Duodenal mucosa (tissue), 2 donors: Measurements from ENCODE around the gene NOP53.
"Not testable (repeated sequence)": the region's sequence is repeated elsewhere in the genome, so short reads cannot be mapped to it uniquely, and the experiment has no call there.

Experiments used
- H3K27ac ChIP-seq: one replicate; pipeline ENCODE4 v1.7.0; 2013; ENCODE audit warnings: low read depth, low read length
- H3K27me3 ChIP-seq, 2 donors: one replicate each; pipeline ENCODE4 v1.7.0; 2013; ENCODE audit warnings: low read length in 2 of 2, control low read depth in 1 of 2; ENCODE audit not compliant: insufficient read depth in 2 of 2, control insufficient read depth in 1 of 2
- H3K36me3 ChIP-seq, 2 donors: one replicate each; pipeline ENCODE4 v1.7.0; 2013; ENCODE audit warnings: low read length in 2 of 2, control low read depth in 1 of 2; ENCODE audit not compliant: insufficient read depth in 2 of 2, control insufficient read depth in 1 of 2
- H3K4me1 ChIP-seq, 2 donors: one replicate each; pipeline ENCODE4 v1.7.0; 2013; ENCODE audit warnings: low read length in 2 of 2, control low read depth in 1 of 2; ENCODE audit not compliant: insufficient read depth in 2 of 2, control insufficient read depth in 1 of 2
- H3K4me3 ChIP-seq, 2 donors: one replicate each; pipeline ENCODE4 v1.7.0; 2013; ENCODE audit warnings: low read length in 2 of 2, low read depth in 1 of 2
- H3K9ac ChIP-seq, 2 donors: one replicate each; pipeline ENCODE4 v1.7.0; 2013; ENCODE audit warnings: low read length in 2 of 2, low read depth in 1 of 2
- H3K9me3 ChIP-seq, 2 donors: one replicate each; pipeline ENCODE4 v1.7.0; 2013; ENCODE audit warnings: low read length in 2 of 2, control low read depth in 1 of 2; ENCODE audit not compliant: control insufficient read depth in 1 of 2

NOP53 gene

GRCh38 chr19:47719047-47719859 lies 26.1 kb upstream of the NOP53 start:
- H3K36me3 ChIP-seq = no peaks in the 10 kb centered on the region
- no peak overlapping the region for H3K9ac ChIP-seq
- no peaks in the 10 kb centered on the region for H3K9me3 ChIP-seq
- H3K27me3 ChIP-seq = peaks cover 0 to 4% of the 10 kb centered on the region in 2 donors
- no peak overlapping the region for H3K4me3 ChIP-seq
- H3K27ac ChIP-seq = peak overlapping the region; percentile 66
- peaks cover 0 to 16% of the 10 kb centered on the region in 2 donors for H3K4me1 ChIP-seq

GRCh38 chr19:47720669-47721422 lies 24.5 kb upstream of the NOP53 start:
- peaks cover 0 to 16% of the 10 kb centered on the region in 2 donors for H3K4me1 ChIP-seq
- H3K4me3 ChIP-seq = no peak overlapping the region
- H3K9me3 ChIP-seq = no peaks in the 10 kb centered on the region
- no peaks in the 10 kb centered on the region for H3K36me3 ChIP-seq
- H3K27me3 ChIP-seq = peaks cover 0 to 4% of the 10 kb centered on the region in 2 donors
- no peak overlapping the region for H3K9ac ChIP-seq
- no peak overlapping the region for H3K27ac ChIP-seq

GRCh38 chr19:47723581-47723940 lies 21.8 kb upstream of the NOP53 start:
- H3K4me3 ChIP-seq = no peak overlapping the region
- H3K9ac ChIP-seq = no peak overlapping the region
- H3K27me3 ChIP-seq = peaks cover 3 to 4% of the 10 kb centered on the region in 2 donors
- H3K9me3 ChIP-seq = no peaks in the 10 kb centered on the region
- peaks cover 0 to 9% of the 10 kb centered on the region in 2 donors for H3K4me1 ChIP-seq
- no peak overlapping the region for H3K27ac ChIP-seq
- H3K36me3 ChIP-seq = no peaks in the 10 kb centered on the region

- Histone ChIP-seq H3K9ac (no peak overlapping the region), H3K36me3 (no peaks in the 10 kb centered on the region), H3K27ac (no peak overlapping the region), H3K9me3 (no peaks in the 10 kb centered on the region), H3K4me1 (peaks cover 0 to 15% of the 10 kb centered on the region in 2 donors), H3K4me3 (no peak overlapping the region), H3K27me3 (peaks cover 10 to 19% of the 10 kb centered on the region in 2 donors)
Measured at GRCh38 chr19:47725759-47726401, 19.5 kb upstream of the NOP53 start.

- Histone ChIP-seq H3K27me3 (peaks cover 10 to 19% of the 10 kb centered on the region in 2 donors), H3K4me1 (peaks cover 0 to 15% of the 10 kb centered on the region in 2 donors), H3K9ac (no peak overlapping the region), H3K27ac (no peak overlapping the region), H3K36me3 (no peaks in the 10 kb centered on the region), H3K4me3 (no peak overlapping the region), H3K9me3 (no peaks in the 10 kb centered on the region)
Measured at GRCh38 chr19:47726467-47726866, 18.9 kb upstream of the NOP53 start.

- not testable (repeated sequence) for H3K27ac ChIP-seq, H3K36me3 ChIP-seq, H3K9me3 ChIP-seq, H3K4me3 ChIP-seq, H3K9ac ChIP-seq
- peaks cover 6 to 19% of the 10 kb centered on the region in 2 donors for H3K27me3 ChIP-seq
- peaks cover 0 to 10% of the 10 kb centered on the region in 2 donors for H3K4me1 ChIP-seq
Measured at GRCh38 chr19:47728295-47728694, 17.1 kb upstream of the NOP53 start.

- peaks cover 0 to 10% of the 10 kb centered on the region in 2 donors for H3K4me1 ChIP-seq
Measured at GRCh38 chr19:47729468-47729798, 15.9 kb upstream of the NOP53 start.

GRCh38 chr19:47729799-47730520 lies 15.4 kb upstream of the NOP53 start:
- Histone ChIP-seq H3K9ac (no peak overlapping the region), H3K27ac (no peak overlapping the region), H3K36me3 (peaks cover 0 to 3% of the 10 kb centered on the region in 2 donors), H3K9me3 (no peaks in the 10 kb centered on the region), H3K4me1 (peaks cover 0 to 10% of the 10 kb centered on the region in 2 donors), H3K27me3 (peaks cover 6 to 19% of the 10 kb centered on the region in 2 donors), H3K4me3 (no peak overlapping the region)

More at GRCh38 chr19:47729468-47729798, 15.9 kb upstream of the NOP53 start:
- Histone ChIP-seq H3K27ac (no peak overlapping the region), H3K9me3 (no peaks in the 10 kb centered on the region), H3K27me3 (peaks cover 6 to 19% of the 10 kb centered on the region in 2 donors), H3K9ac (no peak overlapping the region), H3K4me3 (no peak overlapping the region), H3K36me3 (peaks cover 0 to 3% of the 10 kb centered on the region in 2 donors)

GRCh38 chr19:47730521-47730889 lies 14.8 kb upstream of the NOP53 start:
- peaks cover 6 to 19% of the 10 kb centered on the region in 2 donors for H3K27me3 ChIP-seq
- no peak overlapping the region for H3K9ac ChIP-seq
- no peak overlapping the region for H3K4me3 ChIP-seq
- H3K27ac ChIP-seq = no peak overlapping the region
- H3K4me1 ChIP-seq = peaks cover 0 to 10% of the 10 kb centered on the region in 2 donors
- H3K9me3 ChIP-seq = no peaks in the 10 kb centered on the region
- peaks cover 0 to 3% of the 10 kb centered on the region in 2 donors for H3K36me3 ChIP-seq
